GM12878 (cell line): ENCODE results near the gene CCL14. TPM values are rescaled to one million over a fixed set of nuclear protein-coding genes. Genes with fewer than 3 reads are reported as not detected.

Experiments
- BCL11A ChIP-seq: IDR thresholded peaks from 2 replicates; pipeline ENCODE4 v1.6.1; 2011; ENCODE audit warnings: low read depth, low read length
- IKZF1 ChIP-seq: fragments of 450-650 bp; conservative IDR thresholded peaks from 2 replicates; pipeline ENCODE4 v1.6.1; 2017; ENCODE audit warnings: antibody characterized with exemption, mild to moderate bottlenecking
- NBN ChIP-seq: fragments of 450-650 bp; IDR thresholded peaks from 2 replicates; pipeline ENCODE4 v1.6.1; 2016
- NFYB ChIP-seq: IDR thresholded peaks from 2 replicates; pipeline ENCODE4 v1.6.1; 2011; ENCODE audit warnings: low read depth, mild to moderate bottlenecking, low read length, improper control_type of control experiment, moderate library complexity; ENCODE audit not compliant: insufficient read depth
- POU2F2 ChIP-seq: IDR thresholded peaks from 3 replicates; pipeline ENCODE4 v1.6.1; 2011; ENCODE audit warnings: low read depth, mild to moderate bottlenecking, low read length, borderline replicate concordance
- SIX5 ChIP-seq: IDR thresholded peaks from 2 replicates; pipeline ENCODE4 v1.6.1; 2011; ENCODE audit warnings: mild to moderate bottlenecking, low read depth, low read length, moderate library complexity; ENCODE audit not compliant: severe bottlenecking
- STAT3 ChIP-seq: IDR thresholded peaks from 2 replicates; pipeline ENCODE4 v1.6.1; 2011; ENCODE audit warnings: low read depth, low read length, improper control_type of control experiment
- SUPT20H ChIP-seq: IDR thresholded peaks from 2 replicates; pipeline ENCODE4 v1.6.1; 2011; ENCODE audit warnings: low read depth, mild to moderate bottlenecking, low read length, moderate library complexity, borderline replicate concordance; ENCODE audit not compliant: control insufficient read depth
- TBL1XR1 ChIP-seq: IDR thresholded peaks from 2 replicates; pipeline ENCODE4 v1.6.1; 2012; ENCODE audit warnings: low read depth, low read length, improper control_type of control experiment
- TCF12 ChIP-seq: IDR thresholded peaks from 2 replicates; pipeline ENCODE4 v1.6.1; 2011; ENCODE audit warnings: low read depth, mild to moderate bottlenecking, low read length
- ZNF24 ChIP-seq: fragments of 450-650 bp; IDR thresholded peaks from 2 replicates; pipeline ENCODE4 v1.6.1; 2017; ENCODE audit warnings: antibody characterized with exemption, mild to moderate bottlenecking
- polyA plus RNA-seq, 11 experiments: library from polyadenylated mRNA; depleted of rRNA in 4 of 11; unstranded in 6 of 11; stranded (reverse) in 5 of 11; fragments of >200 nt; fragmentation: Nextera tagmentation in 4 of 11; fragmentation: Illumina TruSeq in 1 of 11; extraction: Ambion mirVana in 4 of 11; extraction: Trizol in 1 of 11; gene quantifications; 1 replicate in 1 of 11; 2 replicates in 10 of 11; pipeline versions ENCODE4 v1.2.1 to v1.2.3, GENCODE V29; 2011 to 2016; ENCODE audit warnings: inconsistent platforms in 2 of 11, missing spikeins in 2 of 11, low read depth in 1 of 11
- total RNA-seq, 4 experiments: library from RNA; depleted of rRNA in 3 of 4; stranded (reverse); fragments of >200 nt in 3 of 4; fragmentation: Illumina TruSeq in 1 of 4; extraction: Trizol in 1 of 4; gene quantifications; 2 replicates each; pipeline versions ENCODE4 v1.2.1 to v1.2.3, GENCODE V29; 2013 to 2021
- TF ChIP-seq, protein P1 (sequence below): fragments of 450-650 bp; formaldehyde crosslinking; IDR thresholded peaks from 2 replicates; pipeline ENCODE4 v1.4.0; 2020; ENCODE audit warnings: mild to moderate bottlenecking, moderate library complexity
- TF ChIP-seq, protein P2 (sequence below): IDR thresholded peaks from 2 replicates; pipeline ENCODE4 v1.6.1; 2011; ENCODE audit warnings: low read depth, mild to moderate bottlenecking, low read length, moderate library complexity, borderline replicate concordance; ENCODE audit errors: extremely low read depth

CCL14 gene
- total and polyA plus RNA-seq, 10 of the 15 experiments (the other 5 are each of a cell fraction or from before 2014, with no cell fraction given): not detected

DNA sequence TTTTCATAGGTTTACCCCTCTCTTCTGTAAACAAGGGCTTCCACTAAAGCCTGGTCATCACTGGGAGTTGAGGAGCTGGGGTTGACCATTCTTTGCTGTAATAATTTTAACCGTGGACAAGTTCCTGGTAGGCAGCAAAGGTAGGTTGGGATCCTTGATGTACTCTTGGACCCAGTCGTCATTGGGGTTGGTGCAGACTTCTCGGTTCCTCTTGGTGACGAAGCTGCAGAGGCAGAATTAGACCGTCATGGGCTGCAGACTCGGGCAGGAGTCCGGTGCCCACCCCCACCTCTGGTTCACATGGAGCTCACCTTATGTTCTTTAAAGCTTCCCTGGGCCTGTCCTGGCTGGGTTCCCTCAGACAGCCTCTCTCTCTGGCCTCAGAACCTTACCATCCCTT lies 9.0 kb downstream of the CCL14 start (continued):
- no peak for TF ChIP-seq SIX5
- 0 out of 2 replicates have a peak, but pooled peaks have one; percentile 24 for TF ChIP-seq NBN
- TF ChIP-seq BCL11A: 0 out of 2 replicates have a peak, but pooled peaks have one; percentile 14
- TF ChIP-seq IKZF1: peak; percentile 61
- TF ChIP-seq NFYB: no peak
- TF ChIP-seq, protein P1, sequence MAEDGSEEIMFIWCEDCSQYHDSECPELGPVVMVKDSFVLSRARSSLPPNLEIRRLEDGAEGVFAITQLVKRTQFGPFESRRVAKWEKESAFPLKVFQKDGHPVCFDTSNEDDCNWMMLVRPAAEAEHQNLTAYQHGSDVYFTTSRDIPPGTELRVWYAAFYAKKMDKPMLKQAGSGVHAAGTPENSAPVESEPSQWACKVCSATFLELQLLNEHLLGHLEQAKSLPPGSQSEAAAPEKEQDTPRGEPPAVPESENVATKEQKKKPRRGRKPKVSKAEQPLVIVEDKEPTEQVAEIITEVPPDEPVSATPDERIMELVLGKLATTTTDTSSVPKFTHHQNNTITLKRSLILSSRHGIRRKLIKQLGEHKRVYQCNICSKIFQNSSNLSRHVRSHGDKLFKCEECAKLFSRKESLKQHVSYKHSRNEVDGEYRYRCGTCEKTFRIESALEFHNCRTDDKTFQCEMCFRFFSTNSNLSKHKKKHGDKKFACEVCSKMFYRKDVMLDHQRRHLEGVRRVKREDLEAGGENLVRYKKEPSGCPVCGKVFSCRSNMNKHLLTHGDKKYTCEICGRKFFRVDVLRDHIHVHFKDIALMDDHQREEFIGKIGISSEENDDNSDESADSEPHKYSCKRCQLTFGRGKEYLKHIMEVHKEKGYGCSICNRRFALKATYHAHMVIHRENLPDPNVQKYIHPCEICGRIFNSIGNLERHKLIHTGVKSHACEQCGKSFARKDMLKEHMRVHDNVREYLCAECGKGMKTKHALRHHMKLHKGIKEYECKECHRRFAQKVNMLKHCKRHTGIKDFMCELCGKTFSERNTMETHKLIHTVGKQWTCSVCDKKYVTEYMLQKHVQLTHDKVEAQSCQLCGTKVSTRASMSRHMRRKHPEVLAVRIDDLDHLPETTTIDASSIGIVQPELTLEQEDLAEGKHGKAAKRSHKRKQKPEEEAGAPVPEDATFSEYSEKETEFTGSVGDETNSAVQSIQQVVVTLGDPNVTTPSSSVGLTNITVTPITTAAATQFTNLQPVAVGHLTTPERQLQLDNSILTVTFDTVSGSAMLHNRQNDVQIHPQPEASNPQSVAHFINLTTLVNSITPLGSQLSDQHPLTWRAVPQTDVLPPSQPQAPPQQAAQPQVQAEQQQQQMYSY: no peak
- TF ChIP-seq STAT3: no peak
- TF ChIP-seq SUPT20H: no peak
- no peak for TF ChIP-seq TBL1XR1
- TF ChIP-seq POU2F2: peak; percentile 35; the same call in 1 of the 3 replicates
- TF ChIP-seq TCF12: no peak
- TF ChIP-seq, protein P2, sequence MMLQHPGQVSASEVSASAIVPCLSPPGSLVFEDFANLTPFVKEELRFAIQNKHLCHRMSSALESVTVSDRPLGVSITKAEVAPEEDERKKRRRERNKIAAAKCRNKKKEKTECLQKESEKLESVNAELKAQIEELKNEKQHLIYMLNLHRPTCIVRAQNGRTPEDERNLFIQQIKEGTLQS: no peak
- no peak for TF ChIP-seq ZNF24
